ENCODE data around the gene CAP1. TPM values are rescaled to one million over a fixed set of nuclear protein-coding genes. Genes with fewer than 3 reads are reported as not detected.
"Not testable (repeated sequence)": the region's sequence is repeated elsewhere in the genome, so short reads cannot be mapped to it uniquely, and the experiment has no call there.

The CAP1 gene
- total and polyA plus RNA-seq, 12 donors: 59.9 to 304 (median 204) TPM

- Histone ChIP-seq H3K27me3 (no peaks in the 10 kb centered on the region), H3K4me1 (replicated peaks in 1 of 2) (peaks cover 7 to 8% of the 10 kb centered on the region in 2 donors), H3K4me3 (no peak overlapping the region), H3K9me3 (replicated peaks in 1 of 3) (no peaks in the 10 kb centered on the region), H3K27ac (peak overlapping the region in 1 of 5 donors; percentile 44), H3K36me3 (replicated peaks in 1 of 2) (peaks cover 0 to 35% of the 10 kb centered on the region in 2 donors)
- TF ChIP-seq CTCF (IDR thresholded peaks at IDR 0.05): peak; percentile 52 to 71 (median 64)
- TF ChIP-seq POLR2A (IDR thresholded peaks at IDR 0.05): no peak
- DNase-seq: peak; percentile 42 to 72 (median 49)
- intact Hi-C loops (cut with DNase I): no loop called here
- 78 to 91% (median 86%) methylated on average over 5 of the region's 5 CpGs for WGBS, 4 donors
Measured at GRCh38 chr1:40078512-40079333, 38.2 kb downstream of the CAP1 start.

- Histone ChIP-seq H3K4me3 (no peak overlapping the region), H3K27me3 (no peaks in the 10 kb centered on the region), H3K4me1 (replicated peaks in 1 of 2) (peaks cover 7 to 8% of the 10 kb centered on the region in 2 donors), H3K36me3 (replicated peaks in 1 of 2) (peaks cover 0 to 30% of the 10 kb centered on the region in 2 donors), H3K9me3 (replicated peaks in 1 of 3) (no peaks in the 10 kb centered on the region), H3K27ac (peak overlapping the region in 2 of 5 donors; percentile 23 to 70)
- intact Hi-C loops (cut with DNase I): no loop called here
- TF ChIP-seq CTCF (IDR thresholded peaks at IDR 0.05) (no peak), POLR2A (IDR thresholded peaks at IDR 0.05) (no peak)
- WGBS, 4 donors: 75 to 84% (median 80%) methylated on average over 6 of the region's 6 CpGs
- no peak for DNase-seq
Measured at GRCh38 chr1:40079774-40080400, 39.4 kb downstream of the CAP1 start.

GRCh38 chr1:40081871-40082270, 41.3 kb downstream of the CAP1 start:
- peak overlapping the region in 1 of 5 donors; percentile 63 for H3K27ac ChIP-seq
- no peaks in the 10 kb centered on the region for H3K9me3 ChIP-seq (replicated peaks in 1 of 3)
- TF ChIP-seq POLR2A (IDR thresholded peaks at IDR 0.05): no peak
- no peak for TF ChIP-seq CTCF (IDR thresholded peaks at IDR 0.05)
- H3K27me3 ChIP-seq: no peaks in the 10 kb centered on the region
- no peak for DNase-seq
- no peak overlapping the region for H3K4me3 ChIP-seq
- no peaks in the 10 kb centered on the region for H3K4me1 ChIP-seq (replicated peaks in 1 of 2)
- 63 to 75% (median 69%) methylated on average over 7 of the region's 7 CpGs for WGBS, 4 donors
- intact Hi-C loops (cut with DNase I): no loop called here
- H3K36me3 ChIP-seq (replicated peaks in 1 of 2): peaks cover 0 to 37% of the 10 kb centered on the region in 2 donors

GRCh38 chr1:40084750-40085149, 44.2 kb downstream of the CAP1 start:
- peak; percentile 63 to 91 (median 78) for DNase-seq
- H3K9me3 ChIP-seq (replicated peaks in 1 of 3); H3K27me3 ChIP-seq; H3K4me3 ChIP-seq; H3K4me1 ChIP-seq (replicated peaks in 1 of 2); intact Hi-C loops (cut with DNase I); H3K27ac ChIP-seq: not testable (repeated sequence)
- 0 to 33% (median 16%) methylated on average over 6 to 11 of the region's 11 CpGs for WGBS, 4 donors
- peak; percentile 17 to 79 (median 52) for TF ChIP-seq CTCF (IDR thresholded peaks at IDR 0.05)
- H3K36me3 ChIP-seq (replicated peaks in 1 of 2): peaks cover 0 to 48% of the 10 kb centered on the region in 2 donors

Measured in adrenal gland (tissue), 12 donors.